OCI-LY7 (cell line): Measurements from ENCODE around the gene CAPN13. TPM values are rescaled to one million over a fixed set of nuclear protein-coding genes. Genes with fewer than 3 reads are reported as not detected.

Experiments
- Bru-seq: library from RNA; stranded (reverse); fragments of 400-500 nt; gene quantifications from one replicate; lab custom pipeline; 2021; lab: Mats Ljungman, UMichigan
- BruChase-seq, 2 experiments: library from RNA; stranded (reverse); fragments of 400-500 nt; gene quantifications; one replicate each; lab custom pipeline; 2021; lab: Mats Ljungman, UMichigan
- BruUV-seq: library from RNA; stranded (reverse); fragments of 400-500 nt; replicated peaks from 2 replicates; lab custom pipeline; 2021; lab: Mats Ljungman, UMichigan
- CTCF ChIA-PET: fragments of 300-600 bp; sonication (Branson Sonifier 250); formaldehyde crosslinking; loops from one replicate; lab custom pipeline; 2022; ENCODE audit warnings: antibody characterized with exemption; ENCODE audit not compliant: unreplicated experiment; lab: Charles Lee
- POLR2A ChIA-PET: fragments of 300-600 bp; sonication (Branson Sonifier 250); formaldehyde crosslinking; loops from one replicate; lab custom pipeline; 2022; ENCODE audit warnings: antibody characterized with exemption; lab: Charles Lee
- DNase-seq: peaks from one replicate; pipeline ENCODE4 v3.0.0-alpha.2; 2015; ENCODE audit warnings: low spot score
- H2AFZ ChIP-seq: fragments of 200-600 bp; sonication (generic), shearing (Covaris generic); 2 replicates; pipeline ENCODE4 v1.6.1; 2014; ENCODE audit warnings: mild to moderate bottlenecking, antibody characterized with exemption, low read length, moderate library complexity
- H3K27ac ChIP-seq: fragments of 200-600 bp; sonication (generic); 2 replicates; pipeline ENCODE4 v1.5.1; 2014; ENCODE audit warnings: mixed run types, low read depth, mild to moderate bottlenecking, moderate library complexity, low read length, inconsistent platforms; ENCODE audit not compliant: poor library complexity, severe bottlenecking
- H3K36me3 ChIP-seq: fragments of 200-600 bp; sonication (generic); 2 replicates; pipeline ENCODE4 v1.6.1; 2014; ENCODE audit warnings: mild to moderate bottlenecking, antibody characterized with exemption, low read length, moderate library complexity, mixed read lengths; ENCODE audit not compliant: insufficient read depth
- H3K4me1 ChIP-seq: fragments of 200-600 bp; sonication (generic); 2 replicates; pipeline ENCODE4 v1.5.1; 2014; ENCODE audit warnings: mild to moderate bottlenecking, low read length; ENCODE audit not compliant: insufficient read depth, poor library complexity, severe bottlenecking
- H3K4me2 ChIP-seq: fragments of 200-600 bp; sonication (generic); 2 replicates; pipeline ENCODE4 v1.6.1; 2014; ENCODE audit warnings: mild to moderate bottlenecking, low read length
- H3K4me3 ChIP-seq: fragments of 200-600 bp; sonication (generic); 2 replicates; pipeline ENCODE4 v1.5.1; 2014; ENCODE audit warnings: mild to moderate bottlenecking, low read depth, low read length; ENCODE audit not compliant: poor library complexity, severe bottlenecking
- H3K79me2 ChIP-seq: fragments of 200-600 bp; sonication (generic); 2 replicates; pipeline ENCODE4 v1.6.1; 2016; ENCODE audit warnings: low read depth, mild to moderate bottlenecking, low read length, moderate library complexity, mixed read lengths; ENCODE audit not compliant: insufficient read depth
- H3K9me2 ChIP-seq: fragments of 200-600 bp; sonication (generic); 2 replicates; pipeline ENCODE4 v1.6.1; 2016; ENCODE audit warnings: mild to moderate bottlenecking, low read length, mixed read lengths; ENCODE audit not compliant: insufficient read depth
- H3K9me3 ChIP-seq: fragments of 200-600 bp; sonication (generic); 2 replicates; pipeline ENCODE4 v1.6.1; 2014; ENCODE audit warnings: mild to moderate bottlenecking, mixed run types, low read length, mixed read lengths
- H4K20me1 ChIP-seq: fragments of 200-600 bp; sonication (generic); 2 replicates; pipeline ENCODE4 v1.6.1; 2014; ENCODE audit warnings: mild to moderate bottlenecking, antibody characterized with exemption, low read length, moderate library complexity, mixed read lengths; ENCODE audit not compliant: insufficient read depth
- EZH2phosphoT487 ChIP-seq: fragments of 200-600 bp; sonication (generic); IDR thresholded peaks from 2 replicates; pipeline ENCODE4 v1.6.1; 2018; ENCODE audit warnings: low read depth, borderline replicate concordance, mild to moderate bottlenecking, mixed run types, antibody characterized with exemption, low read length, moderate library complexity, mixed read lengths
- intact Hi-C: fragments of 100-400 bp; cut with micrococcal nuclease; formaldehyde crosslinking; loops from one replicate; pipeline ENCODE4 v1.10.0; 2022; ENCODE audit not compliant: unreplicated experiment
- long read RNA-seq: library from polyadenylated mRNA; stranded (forward); transcript quantifications from one replicate; pipeline ENCODE4 v2.0.0, GENCODE V29; 2022
- total RNA-seq, 2 experiments: library from RNA; depleted of rRNA in 1 of 2; stranded (reverse); fragments of >200 nt in 1 of 2; shearing (Covaris generic) in 1 of 2; gene quantifications; 2 replicates each; pipeline ENCODE4 v1.2.3, GENCODE V29; 2014 to 2022
- TF ChIP-seq, protein P1 (sequence below): fragments of 200-600 bp; sonication (generic); conservative IDR thresholded peaks from 2 replicates; pipeline ENCODE4 v1.5.1; 2014; ENCODE audit warnings: mild to moderate bottlenecking, antibody characterized with exemption, low read length, moderate library complexity, mixed read lengths

Gene CAPN13, protein sequence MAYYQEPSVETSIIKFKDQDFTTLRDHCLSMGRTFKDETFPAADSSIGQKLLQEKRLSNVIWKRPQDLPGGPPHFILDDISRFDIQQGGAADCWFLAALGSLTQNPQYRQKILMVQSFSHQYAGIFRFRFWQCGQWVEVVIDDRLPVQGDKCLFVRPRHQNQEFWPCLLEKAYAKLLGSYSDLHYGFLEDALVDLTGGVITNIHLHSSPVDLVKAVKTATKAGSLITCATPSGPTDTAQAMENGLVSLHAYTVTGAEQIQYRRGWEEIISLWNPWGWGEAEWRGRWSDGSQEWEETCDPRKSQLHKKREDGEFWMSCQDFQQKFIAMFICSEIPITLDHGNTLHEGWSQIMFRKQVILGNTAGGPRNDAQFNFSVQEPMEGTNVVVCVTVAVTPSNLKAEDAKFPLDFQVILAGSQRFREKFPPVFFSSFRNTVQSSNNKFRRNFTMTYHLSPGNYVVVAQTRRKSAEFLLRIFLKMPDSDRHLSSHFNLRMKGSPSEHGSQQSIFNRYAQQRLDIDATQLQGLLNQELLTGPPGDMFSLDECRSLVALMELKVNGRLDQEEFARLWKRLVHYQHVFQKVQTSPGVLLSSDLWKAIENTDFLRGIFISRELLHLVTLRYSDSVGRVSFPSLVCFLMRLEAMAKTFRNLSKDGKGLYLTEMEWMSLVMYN
- total RNA-seq (2014; rRNA removed; shearing (Covaris generic)) (0.13 and 0.21 TPM in 2 replicates), total RNA-seq (2022) (not detected in 2 replicates), Bru-seq, nascent RNA (percentile 12 among the genes with signal in this experiment), BruChase-seq, experiment 1, labeled RNA remaining after a 6-hour chase (percentile 9 among the genes with signal in this experiment), BruChase-seq, experiment 2, labeled RNA remaining after a 2-hour chase (percentile 14 among the genes with signal in this experiment)
- long read RNA-seq, result 0 reads

DNA sequence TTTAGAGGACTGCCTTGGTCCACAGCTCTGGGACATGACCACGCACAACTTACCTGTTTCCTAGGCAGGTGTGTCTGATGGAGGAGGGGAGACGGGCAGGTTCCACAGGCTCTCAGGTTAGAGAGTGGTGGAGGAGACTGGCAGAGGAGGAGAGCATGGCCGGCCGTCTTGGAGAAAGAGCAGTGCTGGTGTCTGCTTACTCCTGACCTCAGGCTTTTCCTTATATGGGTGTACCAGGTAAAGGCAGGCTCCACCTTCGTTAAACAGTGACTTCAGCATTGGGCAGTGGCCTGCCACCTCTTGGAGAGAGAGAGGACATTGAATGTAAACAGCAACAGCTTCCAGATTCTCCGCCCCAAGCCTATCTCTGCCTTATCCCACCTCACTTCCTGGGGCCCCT is at the start of gene CAPN13:
Gene CAPN13 (minus strand): TSS at position 198 of the 400 bp plus-strand sequence. CDS start 20,121 bp downstream, outside the sequence.
- BruUV-seq, result no TSS peak
- Histone ChIP-seq H3K9me3 (no peaks in the 10 kb centered on the region), H3K4me3 (no peak within 1 kb of the TSS), H3K27ac (no peak within 1 kb of the TSS), H4K20me1 (no peaks in the 10 kb centered on the region), H3K9me2 (no peaks in the 10 kb centered on the region), H3K4me2 (no peak within 1 kb of the TSS), H3K79me2 (no peaks in the 10 kb centered on the region), H2AFZ (no peak within 1 kb of the TSS), H3K4me1 (no peaks in the 10 kb centered on the region), H3K36me3 (no peaks in the 10 kb centered on the region)
- CTCF ChIA-PET, result no interaction called here
- intact Hi-C loops, result no loop called here
- DNase-seq, result no peak
- TF ChIP-seq, protein P1, sequence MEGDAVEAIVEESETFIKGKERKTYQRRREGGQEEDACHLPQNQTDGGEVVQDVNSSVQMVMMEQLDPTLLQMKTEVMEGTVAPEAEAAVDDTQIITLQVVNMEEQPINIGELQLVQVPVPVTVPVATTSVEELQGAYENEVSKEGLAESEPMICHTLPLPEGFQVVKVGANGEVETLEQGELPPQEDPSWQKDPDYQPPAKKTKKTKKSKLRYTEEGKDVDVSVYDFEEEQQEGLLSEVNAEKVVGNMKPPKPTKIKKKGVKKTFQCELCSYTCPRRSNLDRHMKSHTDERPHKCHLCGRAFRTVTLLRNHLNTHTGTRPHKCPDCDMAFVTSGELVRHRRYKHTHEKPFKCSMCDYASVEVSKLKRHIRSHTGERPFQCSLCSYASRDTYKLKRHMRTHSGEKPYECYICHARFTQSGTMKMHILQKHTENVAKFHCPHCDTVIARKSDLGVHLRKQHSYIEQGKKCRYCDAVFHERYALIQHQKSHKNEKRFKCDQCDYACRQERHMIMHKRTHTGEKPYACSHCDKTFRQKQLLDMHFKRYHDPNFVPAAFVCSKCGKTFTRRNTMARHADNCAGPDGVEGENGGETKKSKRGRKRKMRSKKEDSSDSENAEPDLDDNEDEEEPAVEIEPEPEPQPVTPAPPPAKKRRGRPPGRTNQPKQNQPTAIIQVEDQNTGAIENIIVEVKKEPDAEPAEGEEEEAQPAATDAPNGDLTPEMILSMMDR, result no peak
- TF ChIP-seq EZH2phosphoT487, result no peak
- POLR2A ChIA-PET, result no interaction called here

DNA sequence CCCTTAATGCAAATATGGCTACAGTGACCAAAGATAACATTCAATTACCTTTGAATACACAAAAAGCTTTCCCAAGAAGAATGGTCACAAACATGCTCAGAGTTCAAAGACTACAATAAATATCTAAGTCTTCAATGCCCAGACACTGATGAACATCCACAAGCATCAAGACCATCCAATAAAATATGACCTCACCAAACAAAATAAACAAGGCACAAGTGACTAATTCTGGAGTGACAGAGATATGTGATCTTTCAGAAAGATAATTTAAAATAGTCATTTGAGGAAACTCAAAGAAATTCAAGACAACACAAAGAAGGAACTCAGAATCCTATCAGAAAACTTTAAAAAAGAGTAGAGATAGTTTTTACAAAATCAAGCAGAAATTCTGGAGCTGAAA is 40.6 kb upstream of the CAPN13 start:
- H2AFZ ChIP-seq, result no peak overlapping the region
- H3K4me2 ChIP-seq, result no peak overlapping the region
- CTCF ChIA-PET, result no interaction called here
- H3K4me3 ChIP-seq, result no peak overlapping the region
- BruUV-seq, result no TSS peak
- H3K9me3 ChIP-seq, result no peaks in the 10 kb centered on the region
- POLR2A ChIA-PET, result no interaction called here
- DNase-seq, result no peak
- TF ChIP-seq EZH2phosphoT487, result no peak
- TF ChIP-seq, protein P1, result no peak
- no peaks in the 10 kb centered on the region for H3K9me2 ChIP-seq
- no peaks in the 10 kb centered on the region for H3K79me2 ChIP-seq
- no peaks in the 10 kb centered on the region for H3K36me3 ChIP-seq
- H3K4me1 ChIP-seq, result no peaks in the 10 kb centered on the region
- intact Hi-C loops, result no loop called here
- H3K27ac ChIP-seq, result no peak overlapping the region
- H4K20me1 ChIP-seq, result no peaks in the 10 kb centered on the region
